Nephron progenitor cell (in vitro differentiated cells): Measurements from ENCODE around the gene SCAF8.

ENCODE experiments used
- DNase-seq: peaks from one replicate; pipeline ENCODE4 v3.0.0; 2021
- H3K27ac Mint-ChIP-seq: 2 replicates; pipeline ENCODE4 v1.8.0; 2021; ENCODE audit warnings: mild to moderate bottlenecking, moderate library complexity, mixed read lengths
- H3K27me3 Mint-ChIP-seq: 2 replicates; pipeline ENCODE4 v1.8.0; 2021; ENCODE audit warnings: mild to moderate bottlenecking, low read depth, mixed read lengths; ENCODE audit not compliant: poor library complexity
- H3K36me3 Mint-ChIP-seq: 2 replicates; pipeline ENCODE4 v1.8.0; 2021; ENCODE audit warnings: low read depth, mixed read lengths
- H3K4me1 Mint-ChIP-seq: 2 replicates; pipeline ENCODE4 v1.8.0; 2021; ENCODE audit warnings: mixed read lengths
- H3K4me3 Mint-ChIP-seq: 2 replicates; pipeline ENCODE4 v1.8.0; 2021; ENCODE audit warnings: mild to moderate bottlenecking, moderate library complexity, mixed read lengths
- H3K9me3 Mint-ChIP-seq: 2 replicates; pipeline ENCODE4 v1.8.0; 2021; ENCODE audit warnings: mild to moderate bottlenecking, moderate library complexity, mixed read lengths
- CTCF ChIP-seq: fragments of 200-600 bp; sonication (generic); IDR thresholded peaks from 2 replicates; pipeline ENCODE4 v1.5.0; 2021; ENCODE audit warnings: antibody characterized with exemption

The SCAF8 gene

GRCh38 chr6:154848580-154848979 is 115.4 kb downstream of the SCAF8 start:
- H3K4me1 Mint-ChIP-seq = peaks cover 34% of the 10 kb centered on the region

GRCh38 chr6:154849475-154849874 is 116.3 kb downstream of the SCAF8 start:
- H3K4me3 Mint-ChIP-seq = no peak overlapping the region

More at GRCh38 chr6:154848580-154848979, 115.4 kb downstream of the SCAF8 start:
- TF ChIP-seq CTCF = no peak
- H3K27ac Mint-ChIP-seq = no peak overlapping the region
- peaks cover 49% of the 10 kb centered on the region for H3K36me3 Mint-ChIP-seq
- no peak overlapping the region for H3K4me3 Mint-ChIP-seq
- H3K9me3 Mint-ChIP-seq = peaks cover 19% of the 10 kb centered on the region
- no peaks in the 10 kb centered on the region for H3K27me3 Mint-ChIP-seq
- DNase-seq = no peak

GRCh38 chr6:154852687-154853086 is 119.5 kb downstream of the SCAF8 start:
- H3K4me3 Mint-ChIP-seq = peak overlapping the region; percentile 11
- peaks cover 31% of the 10 kb centered on the region for H3K9me3 Mint-ChIP-seq
- peaks cover 40% of the 10 kb centered on the region for H3K4me1 Mint-ChIP-seq
- H3K27ac Mint-ChIP-seq = peak overlapping the region; percentile 94
- peaks cover 74% of the 10 kb centered on the region for H3K36me3 Mint-ChIP-seq
- no peak for DNase-seq
- no peak for TF ChIP-seq CTCF
- no peaks in the 10 kb centered on the region for H3K27me3 Mint-ChIP-seq

More at GRCh38 chr6:154849475-154849874, 116.3 kb downstream of the SCAF8 start:
- peaks cover 57% of the 10 kb centered on the region for H3K36me3 Mint-ChIP-seq
- TF ChIP-seq CTCF = no peak
- H3K4me1 Mint-ChIP-seq = peaks cover 40% of the 10 kb centered on the region
- H3K9me3 Mint-ChIP-seq = peaks cover 19% of the 10 kb centered on the region
- no peaks in the 10 kb centered on the region for H3K27me3 Mint-ChIP-seq
- DNase-seq = no peak
- H3K27ac Mint-ChIP-seq = peak overlapping the region; percentile 90

- Mint-ChIP-seq H3K9me3 (peaks cover 12% of the 10 kb centered on the region), H3K27ac (no peak overlapping the region), H3K36me3 (peaks cover 53% of the 10 kb centered on the region), H3K4me3 (no peak overlapping the region), H3K27me3 (no peaks in the 10 kb centered on the region), H3K4me1 (peaks cover 35% of the 10 kb centered on the region)
- no peak for DNase-seq
- TF ChIP-seq CTCF = no peak
Measured at GRCh38 chr6:154857529-154857928, 124.3 kb downstream of the SCAF8 start.

- peaks cover 42% of the 10 kb centered on the region for H3K36me3 Mint-ChIP-seq
- H3K27me3 Mint-ChIP-seq = no peaks in the 10 kb centered on the region
- peak overlapping the region; percentile 68 for H3K27ac Mint-ChIP-seq
- H3K4me1 Mint-ChIP-seq = peaks cover 41% of the 10 kb centered on the region
- H3K9me3 Mint-ChIP-seq = peaks cover 7% of the 10 kb centered on the region
- no peak for DNase-seq
- H3K4me3 Mint-ChIP-seq = no peak overlapping the region
- no peak for TF ChIP-seq CTCF
Measured at GRCh38 chr6:154861825-154862224, 128.6 kb downstream of the SCAF8 start.

GRCh38 chr6:154862536-154862935 is 129.3 kb downstream of the SCAF8 start:
- H3K36me3 Mint-ChIP-seq = peaks cover 35% of the 10 kb centered on the region
- no peak overlapping the region for H3K4me3 Mint-ChIP-seq
- no peak for DNase-seq
- H3K27ac Mint-ChIP-seq = peak overlapping the region; percentile 84
- H3K4me1 Mint-ChIP-seq = peaks cover 41% of the 10 kb centered on the region
- no peak for TF ChIP-seq CTCF
- H3K9me3 Mint-ChIP-seq = peaks cover 2% of the 10 kb centered on the region
- H3K27me3 Mint-ChIP-seq = no peaks in the 10 kb centered on the region
